Neural crest cell (in vitro differentiated cells): ENCODE data around the gene ZNF410. TPM values are rescaled to one million over a fixed set of nuclear protein-coding genes. Genes with fewer than 3 reads are reported as not detected.
"Not testable (repeated sequence)": the region's sequence is repeated elsewhere in the genome, so short reads cannot be mapped to it uniquely, and the experiment has no call there.

Experiments used
- DNase-seq: peaks from one replicate; pipeline ENCODE4 v3.0.0; 2021; ENCODE audit warnings: low read depth, mixed read lengths, low spot score
- H3K27ac Mint-ChIP-seq: one replicate; pipeline ENCODE4 v1.8.0; 2021; ENCODE audit warnings: mild to moderate bottlenecking, mixed read lengths; ENCODE audit not compliant: unreplicated experiment
- H3K27me3 Mint-ChIP-seq: 2 replicates; pipeline ENCODE4 v1.8.0; 2021; ENCODE audit warnings: low read depth, mild to moderate bottlenecking, mixed read lengths
- H3K36me3 Mint-ChIP-seq: 2 replicates; pipeline ENCODE4 v1.8.0; 2021; ENCODE audit warnings: low read depth, mild to moderate bottlenecking, mixed read lengths
- H3K4me1 Mint-ChIP-seq: 2 replicates; pipeline ENCODE4 v1.8.0; 2021; ENCODE audit warnings: mixed read lengths
- H3K4me3 Mint-ChIP-seq: one replicate; pipeline ENCODE4 v1.8.0; 2021; ENCODE audit warnings: mild to moderate bottlenecking, mixed read lengths
- H3K9me3 Mint-ChIP-seq: 2 replicates; pipeline ENCODE4 v1.8.0; 2021; ENCODE audit warnings: mixed read lengths
- CTCF ChIP-seq: fragments of 200-600 bp; sonication (generic); conservative IDR thresholded peaks from 2 replicates; pipeline ENCODE4 v1.5.0; 2021; ENCODE audit warnings: antibody characterized with exemption, mild to moderate bottlenecking
- total RNA-seq: library from RNA; stranded (reverse); gene quantifications from 2 replicates; pipeline ENCODE4 v1.2.1, GENCODE V29; 2021

The ZNF410 gene
- total RNA-seq, 1 donor from 2014 or later = 53.0 TPM

DNA sequence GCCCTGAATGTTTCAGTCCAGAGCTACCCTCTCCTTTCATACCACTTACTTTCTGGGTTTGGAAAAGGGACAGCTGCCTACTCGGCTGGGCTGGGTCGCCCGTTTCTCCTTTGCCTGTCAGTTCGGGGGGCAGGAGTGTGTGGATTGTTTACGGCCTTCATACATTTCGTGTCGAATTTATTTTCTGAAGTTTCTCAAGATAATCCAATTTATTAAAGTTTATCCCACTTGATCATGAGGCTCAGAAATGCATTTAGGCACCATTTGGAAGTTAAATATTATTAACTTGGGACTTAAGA is 608 bp downstream of the ZNF410 start:
- peaks cover 4% of the 10 kb centered on the region for H3K36me3 Mint-ChIP-seq
- peak overlapping the region; percentile 84 for H3K27ac Mint-ChIP-seq
- no peak for DNase-seq
- TF ChIP-seq CTCF = no peak
- peak overlapping the region; percentile 96 for H3K4me3 Mint-ChIP-seq
- H3K9me3 Mint-ChIP-seq = no peaks in the 10 kb centered on the region
- no peaks in the 10 kb centered on the region for H3K27me3 Mint-ChIP-seq
- peaks cover 42% of the 10 kb centered on the region for H3K4me1 Mint-ChIP-seq

- Mint-ChIP-seq H3K27me3 (no peaks in the 10 kb centered on the region), H3K9me3 (no peaks in the 10 kb centered on the region), H3K4me3 (peak overlapping the region; percentile 96), H3K4me1 (peaks cover 42% of the 10 kb centered on the region), H3K27ac (no peak overlapping the region), H3K36me3 (peaks cover 4% of the 10 kb centered on the region)
- no peak for DNase-seq
- no peak for TF ChIP-seq CTCF
Observed at GRCh38 chr14:73887694-73888459, 1.2 kb downstream of the ZNF410 start.

- DNase-seq = no peak
- Mint-ChIP-seq H3K36me3 (peaks cover 4% of the 10 kb centered on the region), H3K4me1 (peaks cover 42% of the 10 kb centered on the region), H3K27ac (no peak overlapping the region), H3K9me3 (no peaks in the 10 kb centered on the region), H3K27me3 (no peaks in the 10 kb centered on the region), H3K4me3 (peak overlapping the region; percentile 96)
- no peak for TF ChIP-seq CTCF
Observed at GRCh38 chr14:73888460-73888725, 1.7 kb downstream of the ZNF410 start.

GRCh38 chr14:73888971-73889370 is 2.3 kb downstream of the ZNF410 start:
- Mint-ChIP-seq H3K4me1 (peaks cover 42% of the 10 kb centered on the region), H3K9me3 (no peaks in the 10 kb centered on the region), H3K27me3 (no peaks in the 10 kb centered on the region), H3K4me3 (peak overlapping the region; percentile 96), H3K36me3 (peaks cover 8% of the 10 kb centered on the region), H3K27ac (no peak overlapping the region)
- no peak for DNase-seq
- no peak for TF ChIP-seq CTCF

DNA sequence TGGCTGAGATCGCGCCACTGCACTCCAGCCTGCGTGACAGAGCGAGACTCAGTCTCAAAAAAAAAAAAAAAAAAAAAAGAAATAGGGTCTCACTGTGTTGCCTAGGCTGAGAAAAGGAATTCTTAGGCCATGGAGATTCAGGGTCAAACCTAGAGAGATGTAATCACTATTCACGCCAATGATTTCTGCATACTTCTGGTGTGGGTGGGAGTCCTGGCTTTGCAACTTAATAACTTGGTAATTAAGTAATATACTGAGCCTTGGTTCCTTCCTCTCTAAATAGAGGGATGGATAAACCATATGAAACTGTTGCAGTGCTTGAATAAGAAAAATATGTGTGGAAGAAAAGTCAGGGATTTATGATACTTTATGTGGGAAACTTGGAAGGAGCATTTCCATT is 2.7 kb downstream of the ZNF410 start:
- H3K36me3 Mint-ChIP-seq = peaks cover 8% of the 10 kb centered on the region
- DNase-seq = no peak
- peak overlapping the region; percentile 16 for H3K4me3 Mint-ChIP-seq

DNA sequence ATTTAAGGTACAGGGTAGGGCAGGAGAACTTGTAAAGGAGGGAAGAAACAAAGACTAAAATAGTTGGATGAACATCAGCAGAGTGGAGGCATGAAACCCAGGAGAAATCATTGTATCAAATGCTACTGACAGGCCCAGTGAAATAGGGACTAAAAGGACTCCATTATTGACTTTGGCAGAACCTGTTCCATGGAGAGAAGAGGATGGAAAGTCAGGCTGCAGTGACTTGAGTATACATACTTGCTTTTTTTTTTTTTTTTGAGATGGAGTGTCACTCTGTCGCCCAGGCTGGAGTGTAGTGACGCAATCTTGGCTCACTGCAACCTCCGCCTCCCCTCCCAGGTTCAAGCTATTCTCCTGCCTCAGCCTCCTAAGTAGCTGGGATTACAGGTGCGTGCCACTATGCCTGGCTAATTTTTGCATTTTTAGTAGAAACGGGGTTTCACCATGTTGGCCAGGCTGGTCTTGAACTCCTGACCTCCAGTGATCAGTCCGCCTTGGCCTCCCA is 7.6 kb downstream of the ZNF410 start:
- not testable (repeated sequence) for H3K4me3 Mint-ChIP-seq, H3K4me1 Mint-ChIP-seq, H3K27ac Mint-ChIP-seq, H3K27me3 Mint-ChIP-seq, H3K9me3 Mint-ChIP-seq, DNase-seq
- peaks cover 12% of the 10 kb centered on the region for H3K36me3 Mint-ChIP-seq

More for the DNA sequence above, 2.7 kb downstream of the ZNF410 start:
- TF ChIP-seq CTCF = no peak
- Mint-ChIP-seq H3K27ac (no peak overlapping the region), H3K27me3 (no peaks in the 10 kb centered on the region), H3K9me3 (no peaks in the 10 kb centered on the region), H3K4me1 (peaks cover 41% of the 10 kb centered on the region)
